ENCODE measurements around the gene IPCEF1. TPM values are rescaled to one million over a fixed set of nuclear protein-coding genes. Genes with fewer than 3 reads are reported as not detected.

IPCEF1 gene
- total and polyA plus RNA-seq, 2 of the 4 experiments (the other 2 are of a cell fraction): under 0.01 to 0.03 TPM

GRCh38 chr6:154209555-154209954 is 147.0 kb downstream of the IPCEF1 start:
- CTCF ChIA-PET: interaction anchor here (0.7 kb wide), 1 partner anchor 13 kb away, joined by 3 read pairs; no protein-coding TSS in a partner anchor
- no TSS peak for BruUV-seq (replicated peaks)
- no peak overlapping the region for H2AK9ac ChIP-seq (replicated peaks; ENCODE audit: low read depth, low read length, poor library complexity)
- H3K4me1 ChIP-seq (ENCODE audit: control insufficient read depth, insufficient read depth, low read length): no peaks in the 10 kb centered on the region
- H2BK20ac ChIP-seq (ENCODE audit: low read depth, low read length): no peak overlapping the region
- H2BK15ac ChIP-seq (ENCODE audit: low read depth, low read length): no peak overlapping the region
- no peak overlapping the region for H2BK5ac ChIP-seq (ENCODE audit: low read depth, low read length, poor library complexity, severe bottlenecking)
- ATAC-seq (ENCODE audit: low read depth) (no peak), DNase-seq (no peak)
- no peak overlapping the region for H4K91ac ChIP-seq (ENCODE audit: insufficient read depth, low read depth, low read length)
- H2AFZ ChIP-seq (replicated peaks; ENCODE audit: low read length, poor library complexity): no peak overlapping the region
- dilution Hi-C loops (cut with HindIII; ENCODE audit: low sequenced_read_pairs, unreplicated experiment): no loop called here
- H3K79me1 ChIP-seq (ENCODE audit: low read depth in 1 of 2, low read length in 2 of 2): no peaks in the 10 kb centered on the region
- POLR2A ChIA-PET (ENCODE audit: unreplicated experiment): no interaction called here
- H2AK5ac ChIP-seq (ENCODE audit: low read depth, low read length): no peak overlapping the region
- no peaks in the 10 kb centered on the region for H3K36me3 ChIP-seq (ENCODE audit: control insufficient read depth, insufficient read depth, low read length)
- H3K18ac ChIP-seq (ENCODE audit: low read depth, low read length): no peak overlapping the region
- no peak overlapping the region for H3K9ac ChIP-seq (ENCODE audit: low read depth, low read length)
- in situ Hi-C loops (cut with MboI; ENCODE audit: low sequenced_read_pairs): no loop called here
- no peak for TF ChIP-seq MXI1 (IDR thresholded peaks at IDR 0.05; ENCODE audit: borderline replicate concordance, low read depth, low read length)
- TF ChIP-seq BHLHE40 (IDR thresholded peaks at IDR 0.05; ENCODE audit: low read depth, low read length): no peak
- TF ChIP-seq USF2 (IDR thresholded peaks at IDR 0.05; ENCODE audit: low read depth, low read length): no peak
- no peak for TF ChIP-seq MAFK (IDR thresholded peaks at IDR 0.05; ENCODE audit: low read depth, low read length)
- TF ChIP-seq RAD21 (IDR thresholded peaks at IDR 0.05; ENCODE audit: low read length): no peak
- TF ChIP-seq ELK1 (IDR thresholded peaks at IDR 0.05; ENCODE audit: borderline replicate concordance, low read depth, low read length): no peak
- no peak for TF ChIP-seq CEBPB (IDR thresholded peaks at IDR 0.05; ENCODE audit: low read depth, low read length)
- no peak for TF ChIP-seq NFE2L2 (IDR thresholded peaks at IDR 0.05; ENCODE audit: low read depth, low read length)
- TF ChIP-seq SMC3 (IDR thresholded peaks at IDR 0.05; ENCODE audit: low read depth, low read length): no peak
- TF ChIP-seq RFX5 (IDR thresholded peaks at IDR 0.05; ENCODE audit: low read depth, low read length): no peak
- no peak for TF ChIP-seq CHD1 (IDR thresholded peaks at IDR 0.05; ENCODE audit: low read depth, low read length)
- no peak for TF ChIP-seq MAZ (IDR thresholded peaks at IDR 0.05; ENCODE audit: borderline replicate concordance, low read depth, low read length)
- TF ChIP-seq RCOR1 (IDR thresholded peaks at IDR 0.05; ENCODE audit: insufficient replicate concordance, low read length): no peak
- no peak for TF ChIP-seq FOS (IDR thresholded peaks at IDR 0.05; ENCODE audit: low read depth, low read length)
- no peak for TF ChIP-seq CTCF (conservative IDR thresholded peaks at IDR 0.05; ENCODE audit: low read depth, low read length)
- TF ChIP-seq POLR2A (IDR thresholded peaks at IDR 0.05; ENCODE audit: low read depth, low read length): no peak
- intact Hi-C loops (cut with micrococcal nuclease): no loop called here
- H3K23ac ChIP-seq (ENCODE audit: low read depth, low read length): no peak overlapping the region
- H3K9me1 ChIP-seq (ENCODE audit: insufficient read depth, low read length): no peaks in the 10 kb centered on the region
- H2BK120ac ChIP-seq (ENCODE audit: low read depth, low read length): no peak overlapping the region
- H4K5ac ChIP-seq (ENCODE audit: low read depth, low read length): no peak overlapping the region
- no peak overlapping the region for H3K56ac ChIP-seq (ENCODE audit: extremely low read depth, insufficient read depth, low read length)
- H3K27me3 ChIP-seq (ENCODE audit: control insufficient read depth, insufficient read depth, low read length): no peaks in the 10 kb centered on the region
- H3K4ac ChIP-seq (ENCODE audit: low read depth, low read length): no peak overlapping the region
- no peak overlapping the region for H4K8ac ChIP-seq (ENCODE audit: low read depth in 2 of 2, low read length in 2 of 2)
- no CpG with 5 or more reads among the region's 3 CpGs for WGBS, 2 experiments (ENCODE audit: extremely low coverage in 2 of 2, insufficient read length in 1 of 2)
- H3K4me3 ChIP-seq (ENCODE audit: insufficient read depth, low read depth, low read length): no peak overlapping the region
- no peaks in the 10 kb centered on the region for H4K20me1 ChIP-seq (ENCODE audit: insufficient read depth, low read length)
- no peak overlapping the region for H3K14ac ChIP-seq (replicated peaks; ENCODE audit: low read depth, low read length)
- no peaks in the 10 kb centered on the region for H3K9me3 ChIP-seq (ENCODE audit: control insufficient read depth, insufficient read depth, low read length)
- no peak overlapping the region for H3K4me2 ChIP-seq (ENCODE audit: low read depth, low read length)
- H3K27ac ChIP-seq (ENCODE audit: insufficient read depth, low read length): no peak overlapping the region
